Small intestine (tissue), 7 donors: Measurements from ENCODE around the gene ATN1. TPM values are rescaled to one million over a fixed set of nuclear protein-coding genes. Genes with fewer than 3 reads are reported as not detected.
"Not testable (repeated sequence)": the region's sequence is repeated elsewhere in the genome, so short reads cannot be mapped to it uniquely, and the experiment has no call there.

ENCODE experiments used
- DNase-seq, 2 donors: peaks; one replicate each; pipeline versions ENCODE4 v3.0.0 to v3.0.0-alpha.2; 2013
- FAIRE-seq: peaks from 2 replicates; lab custom pipeline; 2012; peaks lifted over from hg19 to GRCh38; lab: Jason Lieb, UNC
- H3K27ac ChIP-seq, 3 donors: one replicate each; pipeline ENCODE4 v1.5.1; 2013; ENCODE audit warnings: low read length in 2 of 3, mild to moderate bottlenecking in 2 of 3, control low read depth in 1 of 3, inconsistent platforms in 1 of 3, low read depth in 1 of 3, moderate library complexity in 1 of 3
- H3K27me3 ChIP-seq, 3 donors: one replicate each; pipeline ENCODE4 v1.6.1; 2013; ENCODE audit warnings: low read length in 3 of 3, inconsistent platforms in 1 of 3; ENCODE audit not compliant: control insufficient read depth in 3 of 3, insufficient read depth in 3 of 3
- H3K36me3 ChIP-seq, 3 donors: one replicate each; pipeline ENCODE4 v1.6.1; 2013; ENCODE audit warnings: low read length in 3 of 3, inconsistent platforms in 1 of 3, low read depth in 1 of 3, mild to moderate bottlenecking in 1 of 3, moderate library complexity in 1 of 3; ENCODE audit not compliant: control insufficient read depth in 3 of 3, insufficient read depth in 2 of 3
- H3K4me1 ChIP-seq, 3 donors: one replicate each; pipeline ENCODE4 v1.6.1; 2013; ENCODE audit warnings: low read length in 2 of 3, inconsistent platforms in 1 of 3, low read depth in 1 of 3, mild to moderate bottlenecking in 1 of 3, moderate library complexity in 1 of 3; ENCODE audit not compliant: control insufficient read depth in 3 of 3, insufficient read depth in 2 of 3
- H3K4me3 ChIP-seq, 3 donors: one replicate each; pipeline ENCODE4 v1.5.1; 2013; ENCODE audit warnings: low read length in 3 of 3, control low read depth in 1 of 3, inconsistent platforms in 1 of 3, low read depth in 1 of 3, mild to moderate bottlenecking in 1 of 3, moderate library complexity in 1 of 3
- H3K9me3 ChIP-seq, 2 donors: one replicate each; pipeline ENCODE4 v1.6.1; 2013; ENCODE audit warnings: low read depth in 1 of 2, low read length in 1 of 2; ENCODE audit not compliant: control insufficient read depth in 2 of 2, insufficient read depth in 1 of 2
- WGBS, 3 donors: extraction: QIAGEN DNeasy Blood & Tissue Kit; methylation state at CpG; one replicate each; pipeline ENCODE4 v1.1.7; 2013; 5-methylcytosine and 5-hydroxymethylcytosine counted together
- polyA plus RNA-seq, 4 donors: library from polyadenylated mRNA; stranded (reverse) in 3 of 4; unstranded in 1 of 4; fragments of 200-250 nt in 3 of 4; fragments of 120-200 nt in 1 of 4; gene quantifications; one replicate each; pipeline versions ENCODE4 v1.2.1 to v1.2.3, GENCODE V29; 2013
- donor health status: healthy with polysubstance abuse.
- donor health status: control.
- donor health status: control.
- donor health status: Bipolar disorder and iron deficiency.
- donor health status: healthy.

The ATN1 gene
- polyA plus RNA-seq, 4 donors: 34.0 to 63.3 (median 46.2) TPM

DNA sequence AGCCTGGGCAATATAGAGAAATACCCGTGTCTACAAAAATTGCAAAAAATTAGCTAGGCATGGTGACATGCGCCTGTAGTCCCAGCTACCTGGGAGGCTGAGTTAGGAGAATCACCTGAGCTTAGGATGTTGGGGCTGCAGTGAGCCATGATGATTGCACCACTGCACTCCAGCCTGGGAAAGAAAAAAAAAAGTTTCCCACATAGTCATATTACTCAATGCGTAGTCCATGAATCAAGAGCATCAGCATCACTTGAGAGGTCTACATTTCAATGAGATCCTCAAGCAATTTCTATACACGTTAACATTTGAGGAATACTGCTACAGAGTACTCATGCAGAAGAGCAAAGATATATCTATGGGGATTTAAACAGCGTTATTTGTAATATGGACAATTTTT is 28.3 kb upstream of the ATN1 start:
- Histone ChIP-seq H3K27ac (peak overlapping the region in 1 of 3 donors; percentile 4), H3K4me1 (peaks cover 0 to 19% (median 0%) of the 10 kb centered on the region in 3 donors), H3K9me3 (no peaks in the 10 kb centered on the region), H3K27me3 (no peaks in the 10 kb centered on the region), H3K36me3 (no peaks in the 10 kb centered on the region), H3K4me3 (no peak overlapping the region)
- FAIRE-seq (no peak), DNase-seq (no peak)
- WGBS, 3 donors: 44 to 70% (median 51%) methylated on average over 5 of the region's 5 CpGs

- DNase-seq (peak; percentile 85 to 88), FAIRE-seq (no peak)
- Histone ChIP-seq H3K36me3 (no peaks in the 10 kb centered on the region), H3K4me3 (no peak overlapping the region), H3K9me3 (no peaks in the 10 kb centered on the region), H3K27ac (peak overlapping the region in 2 of 3 donors; percentile 46 to 56), H3K4me1 (peaks cover 0 to 20% (median 0%) of the 10 kb centered on the region in 3 donors), H3K27me3 (no peaks in the 10 kb centered on the region)
- 17 to 38% (median 27%) methylated on average over 10 of the region's 10 CpGs for WGBS, 3 donors
Measured at GRCh38 chr12:6899837-6900519, 27.8 kb upstream of the ATN1 start.

DNA sequence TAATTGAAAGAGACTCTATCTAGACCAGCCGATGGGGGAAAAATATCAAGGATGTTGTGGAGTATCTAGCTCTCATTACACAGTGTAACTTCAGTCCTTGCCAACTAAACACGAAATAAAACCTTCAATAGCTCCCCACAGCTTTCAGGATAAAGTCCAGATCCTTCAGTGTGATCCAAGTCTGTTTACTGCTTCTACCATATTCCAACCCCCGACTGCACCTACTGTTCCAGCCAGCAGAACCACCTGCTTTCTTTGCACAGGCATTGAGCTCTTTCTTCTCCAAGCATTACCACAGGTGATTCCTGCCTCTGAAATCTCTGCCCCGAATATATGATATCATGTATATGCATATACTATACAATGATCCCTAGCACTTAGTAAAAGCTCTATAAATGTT is 25.3 kb upstream of the ATN1 start:
- H3K9me3 ChIP-seq: no peaks in the 10 kb centered on the region
- no peak for FAIRE-seq
- WGBS, 3 donors: 11 to 57% (median 44%) methylated on average over 4 of the region's 4 CpGs
- H3K4me3 ChIP-seq: no peak overlapping the region
- peaks cover 0 to 7% (median 0%) of the 10 kb centered on the region in 3 donors for H3K36me3 ChIP-seq
- H3K27me3 ChIP-seq: no peaks in the 10 kb centered on the region
- DNase-seq: peak; percentile 30 to 64
- no peak overlapping the region for H3K27ac ChIP-seq
- H3K4me1 ChIP-seq: peaks cover 0 to 26% (median 0%) of the 10 kb centered on the region in 3 donors

DNA sequence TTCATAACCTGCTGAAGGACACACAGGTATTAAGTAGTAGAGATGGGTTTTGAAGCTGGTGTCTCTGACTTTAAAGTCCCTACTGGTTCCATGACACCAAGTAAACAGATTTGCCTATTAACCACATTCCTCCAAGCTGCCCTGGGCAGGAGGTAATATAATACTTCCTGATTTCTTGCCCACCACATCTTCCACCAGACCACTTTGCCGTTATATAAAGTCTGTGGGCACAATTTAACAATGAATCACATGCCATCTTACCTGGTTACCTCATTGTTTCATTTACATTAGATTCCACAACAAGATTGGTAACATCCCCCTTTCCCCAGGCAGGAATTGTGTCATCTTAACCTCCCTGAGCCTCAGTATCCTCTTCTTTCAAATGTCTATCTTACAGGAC is 24.0 kb upstream of the ATN1 start:
- no peak overlapping the region for H3K4me3 ChIP-seq
- WGBS, 3 donors: 72 to 84% (median 81%) methylated on average over 1 of the region's 1 CpG
- H3K4me1 ChIP-seq: peaks cover 0 to 26% (median 0%) of the 10 kb centered on the region in 3 donors
- H3K27ac ChIP-seq: no peak overlapping the region
- no peak for FAIRE-seq
- no peak for DNase-seq
- H3K36me3 ChIP-seq: peaks cover 0 to 7% (median 0%) of the 10 kb centered on the region in 3 donors
- H3K27me3 ChIP-seq: no peaks in the 10 kb centered on the region
- no peaks in the 10 kb centered on the region for H3K9me3 ChIP-seq

GRCh38 chr12:6904280-6905276 is 23.2 kb upstream of the ATN1 start, which contains the start of gene LRRC23:
TSS of gene LRRC23 (plus strand) at chr12:6904822. CDS start at chr12:6905634, 812 bp downstream.
- FAIRE-seq (no peak), DNase-seq (peak; percentile 98)
- Histone ChIP-seq H3K4me3 (peak within 1 kb of the TSS; percentile 32 to 58 (median 52)), H3K9me3 (no peaks in the 10 kb centered on the region), H3K36me3 (peaks cover 0 to 7% (median 0%) of the 10 kb centered on the region in 3 donors), H3K27me3 (no peaks in the 10 kb centered on the region), H3K27ac (peak within 1 kb of the TSS; percentile 5 to 49 (median 30)), H3K4me1 (peaks cover 0 to 22% (median 0%) of the 10 kb centered on the region in 3 donors)
- 4 to 6% (median 5%) methylated on average over 34 of the region's 34 CpGs for WGBS, 3 donors

DNA sequence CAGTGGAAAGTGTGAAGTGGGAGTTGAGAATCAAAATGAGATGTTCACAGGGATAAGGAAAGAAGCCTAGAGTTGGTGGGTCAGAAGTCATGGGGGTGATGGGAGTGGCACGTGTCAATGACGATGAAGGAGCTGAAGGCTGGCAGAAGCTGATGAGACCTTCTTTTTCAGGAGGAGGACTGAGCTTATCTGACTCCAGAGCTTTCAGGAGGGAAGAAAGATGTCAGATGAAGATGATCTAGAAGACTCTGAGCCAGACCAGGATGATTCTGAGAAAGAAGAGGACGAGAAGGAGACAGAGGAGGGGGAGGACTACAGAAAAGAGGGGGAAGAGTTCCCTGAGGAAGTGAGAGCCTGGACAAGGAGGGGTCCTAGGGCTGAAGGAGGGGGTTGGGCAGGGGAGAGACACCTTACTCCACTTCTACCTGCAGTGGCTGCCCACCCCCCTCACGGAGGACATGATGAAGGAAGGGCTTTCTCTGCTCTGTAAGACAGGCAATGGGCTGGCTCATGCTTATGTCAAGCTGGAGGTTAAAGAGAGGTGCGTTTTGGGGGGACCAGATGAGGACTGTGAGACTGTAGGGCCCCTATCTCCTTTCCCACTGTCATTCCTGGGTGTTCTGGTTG is 22.2 kb upstream of the ATN1 start:
- Histone ChIP-seq H3K27me3 (no peaks in the 10 kb centered on the region), H3K36me3 (peaks cover 0 to 7% (median 0%) of the 10 kb centered on the region in 3 donors), H3K4me1 (peaks cover 0 to 15% (median 0%) of the 10 kb centered on the region in 3 donors), H3K27ac (peak overlapping the region in 1 of 3 donors; percentile 34), H3K4me3 (peak overlapping the region in 1 of 3 donors; percentile 58), H3K9me3 (no peaks in the 10 kb centered on the region)
- no peak for FAIRE-seq
- WGBS, 3 donors: 55 to 70% (median 68%) methylated on average over 5 of the region's 5 CpGs
- DNase-seq: no peak

DNA sequence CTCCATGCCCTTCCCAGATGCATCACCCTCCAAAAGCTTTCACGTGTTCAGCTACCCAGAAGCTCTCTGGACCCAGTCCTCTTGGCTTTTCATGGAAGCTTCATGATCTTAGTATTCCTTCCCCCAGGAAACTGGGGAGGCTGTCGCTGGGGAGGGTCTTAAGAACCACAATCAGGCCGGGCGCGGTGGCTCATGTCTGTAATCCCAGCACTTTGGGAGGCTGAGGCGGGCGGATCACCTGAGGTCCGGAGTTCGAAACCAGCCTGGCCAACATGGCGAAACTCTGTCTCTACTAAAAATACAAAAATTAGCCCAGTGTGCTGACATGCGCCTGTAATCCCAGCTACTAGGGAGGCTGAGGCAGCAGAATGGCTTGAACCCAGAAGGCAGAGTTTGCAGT is 19.6 kb upstream of the ATN1 start:
- H3K4me1 ChIP-seq: peaks cover 0 to 12% (median 0%) of the 10 kb centered on the region in 3 donors
- FAIRE-seq, H3K36me3 ChIP-seq, DNase-seq, H3K27ac ChIP-seq, H3K9me3 ChIP-seq, H3K4me3 ChIP-seq: not testable (repeated sequence)
- peaks cover 0 to 13% (median 0%) of the 10 kb centered on the region in 3 donors for H3K27me3 ChIP-seq
- WGBS, 3 donors: 91 to 94% (median 91%) methylated on average over 11 of the region's 11 CpGs
